ENCODE data around the gene BACE1.

GRCh38 chr11:117287668-117288067, 28.4 kb downstream of the BACE1 start:
- TF ChIP-seq CTCF (IDR thresholded peaks at IDR 0.05) (no peak), EZH2 (IDR thresholded peaks at IDR 0.05) (no peak), EZH2phosphoT487 (IDR thresholded peaks at IDR 0.05) (no peak)

Measured in neural progenitor cell (in vitro differentiated cells).